HuH-7.5 (cell line): ENCODE data around the gene DHRS4.
"Not testable (repeated sequence)": the region's sequence is repeated elsewhere in the genome, so short reads cannot be mapped to it uniquely, and the experiment has no call there.

Experiments
- DNase-seq: peaks from one replicate; pipeline ENCODE4 v3.0.0; 2011; ENCODE audit warnings: low spot score

DHRS4 gene

GRCh38 chr14:23984891-23985602 lies 31.5 kb downstream of the DHRS4 start:
- DNase-seq: no peak

DNA sequence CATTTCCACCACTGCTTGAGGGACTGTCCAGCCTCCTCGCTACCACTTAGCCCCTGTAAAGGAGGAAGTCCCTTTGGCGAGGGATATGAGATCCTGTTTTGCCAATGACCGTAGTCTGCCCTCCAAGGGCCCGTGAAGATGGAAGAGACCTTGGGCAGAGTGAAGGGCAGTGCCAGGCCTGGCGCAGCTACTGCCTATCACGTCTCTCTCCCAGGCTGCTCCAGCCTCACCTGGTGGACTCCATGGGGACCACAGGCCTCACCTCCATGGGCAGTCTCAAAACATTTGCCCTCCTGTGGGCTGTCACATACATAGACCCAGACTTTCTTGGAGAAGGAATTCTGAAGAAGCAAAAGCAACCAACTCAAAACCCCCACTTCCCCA lies 34.6 kb downstream of the DHRS4 start:
- DNase-seq: not testable (repeated sequence)

- DNase-seq: peak; percentile 40
Observed at GRCh38 chr14:23988607-23989363, 35.2 kb downstream of the DHRS4 start, which contains the start of gene DHRS4L2. DHRS4L2 (plus strand) TSS chr14:23988929; CDS start chr14:23988948, 19 bp downstream.

GRCh38 chr14:23989734-23990445 lies 36.3 kb downstream of the DHRS4 start:
- DNase-seq: not testable (repeated sequence)

DNA sequence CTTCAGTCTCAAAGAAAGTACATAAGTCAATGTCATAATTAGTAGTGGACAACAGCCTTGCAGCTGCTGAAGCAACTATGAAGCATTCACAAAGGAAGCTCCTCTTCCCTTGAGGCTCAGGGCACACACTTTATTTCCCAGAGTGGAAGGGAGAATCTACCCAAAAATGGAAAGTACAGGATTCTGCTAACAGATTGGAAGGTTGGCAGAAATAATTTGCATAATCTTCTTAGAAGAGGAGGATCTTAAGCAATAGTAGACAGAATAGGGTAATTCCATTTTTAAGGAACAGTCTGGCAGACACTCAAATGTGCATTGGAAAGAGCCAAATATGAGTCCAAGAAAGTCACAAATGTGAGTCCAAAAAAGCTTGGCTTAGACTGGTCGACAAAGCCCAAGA lies 37.4 kb downstream of the DHRS4 start:
- DNase-seq: not testable (repeated sequence)

DNA sequence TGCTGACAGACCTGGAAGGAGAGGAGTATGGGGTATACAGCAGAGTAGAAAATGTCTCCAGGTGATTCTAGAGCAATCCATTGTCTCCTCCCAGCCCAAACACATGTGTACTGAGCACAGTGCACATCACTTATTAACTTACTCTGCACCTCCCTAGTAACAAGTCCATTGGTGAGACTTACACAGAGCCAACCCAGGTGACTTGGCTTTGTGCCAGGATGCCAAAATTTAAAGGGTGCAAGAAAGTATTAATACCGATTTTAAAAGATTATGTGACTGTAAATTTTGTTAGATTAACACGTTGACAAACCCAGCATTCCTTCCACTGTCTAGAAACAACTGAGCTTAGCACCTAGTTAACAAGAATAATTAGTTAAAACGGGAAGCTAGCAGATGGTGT lies 39.5 kb downstream of the DHRS4 start:
- not testable (repeated sequence) for DNase-seq

GRCh38 chr14:23996009-23996408 lies 42.4 kb downstream of the DHRS4 start:
- not testable (repeated sequence) for DNase-seq

DNA sequence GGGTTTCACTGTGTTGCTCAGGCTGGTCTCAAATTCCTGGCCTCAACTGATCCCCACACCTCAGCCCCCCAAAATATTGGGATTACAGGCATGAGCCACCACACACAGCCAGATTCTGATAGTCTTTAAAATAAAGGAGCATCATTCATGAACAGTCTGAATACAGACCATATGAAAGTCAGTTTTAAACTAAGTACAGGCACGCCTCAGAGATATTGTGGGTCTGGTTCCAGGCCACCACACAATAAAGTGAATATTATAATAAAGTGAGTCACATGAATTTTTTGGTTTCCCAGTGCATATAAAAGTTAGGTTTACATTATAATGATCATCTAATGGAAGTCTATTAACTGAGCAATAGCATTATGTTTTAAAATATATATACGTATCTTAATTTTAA lies 43.3 kb downstream of the DHRS4 start:
- not testable (repeated sequence) for DNase-seq

GRCh38 chr14:23999640-24000039 lies 46.1 kb downstream of the DHRS4 start:
- not testable (repeated sequence) for DNase-seq

- not testable (repeated sequence) for DNase-seq
Observed at GRCh38 chr14:24001078-24001477, 47.5 kb downstream of the DHRS4 start.

- not testable (repeated sequence) for DNase-seq
Observed at GRCh38 chr14:24001679-24002078, 48.1 kb downstream of the DHRS4 start.

GRCh38 chr14:24006471-24006816 lies 52.9 kb downstream of the DHRS4 start:
- DNase-seq: not testable (repeated sequence)

- DNase-seq: not testable (repeated sequence)
Observed at GRCh38 chr14:24006817-24007652, 53.5 kb downstream of the DHRS4 start.

GRCh38 chr14:24011051-24011450 lies 57.5 kb downstream of the DHRS4 start:
- DNase-seq: no peak

DNA sequence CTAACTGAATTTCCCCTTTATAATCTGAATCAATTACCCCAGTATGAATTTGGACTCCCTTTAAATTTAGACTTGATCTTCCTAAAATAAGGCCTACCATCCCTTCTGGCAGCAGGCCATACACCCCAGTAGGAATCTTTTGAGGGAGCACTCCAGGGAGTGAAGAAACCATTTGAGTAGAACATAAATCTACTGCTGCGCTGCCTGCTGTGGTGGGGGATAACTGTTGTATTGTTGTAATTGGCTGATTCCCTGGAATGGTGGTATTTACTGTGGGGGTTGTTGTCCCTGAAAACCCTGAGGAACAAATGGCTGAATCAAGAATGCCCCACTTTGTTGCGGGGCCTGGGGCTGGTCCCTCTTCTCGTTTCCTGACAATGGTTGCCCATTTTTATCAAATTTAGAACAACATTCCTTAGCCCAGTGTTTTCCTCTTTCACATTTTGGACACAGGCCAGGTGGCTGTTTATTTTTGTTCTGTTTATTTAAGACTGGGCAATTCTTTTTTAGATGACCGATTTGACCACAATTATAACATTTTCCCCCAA lies 59.2 kb downstream of the DHRS4 start:
- not testable (repeated sequence) for DNase-seq

GRCh38 chr14:24013654-24014514 lies 60.3 kb downstream of the DHRS4 start:
- peak; percentile 69 for DNase-seq

- DNase-seq: not testable (repeated sequence)
Observed at GRCh38 chr14:24015745-24016144, 62.2 kb downstream of the DHRS4 start.
